Measurements from ENCODE around the gene ROCK2.

- TF ChIP-seq CTCF (IDR thresholded peaks at IDR 0.05) (no peak), POLR2A (IDR thresholded peaks at IDR 0.05) (no peak), POLR2AphosphoS5 (IDR thresholded peaks at IDR 0.05) (no peak)
Observed at GRCh38 chr2:11250400-11251196, 93.8 kb downstream of the ROCK2 start.
